HAP-1 (cell line): ENCODE measurements around the gene SYT5.
"Not testable (repeated sequence)": the region's sequence is repeated elsewhere in the genome, so short reads cannot be mapped to it uniquely, and the experiment has no call there.

Source experiments
- DNase-seq, 2 experiments: peaks; one replicate each; pipeline ENCODE4 v3.0.0-alpha.2; 2016 to 2020; ENCODE audit warnings: low spot score in 2 of 2
- H3K27me3 ChIP-seq: fragments of 250-450 bp; sonication (Bioruptor Pico); 2 replicates; pipeline ENCODE4 v1.5.1; 2020; ENCODE audit warnings: low read depth, mild to moderate bottlenecking, moderate library complexity
- H3K36me3 ChIP-seq: fragments of 250-450 bp; sonication (Bioruptor Pico); replicated peaks from 2 replicates; pipeline ENCODE4 v1.5.1; 2020; ENCODE audit warnings: mild to moderate bottlenecking
- H3K4me1 ChIP-seq: fragments of 250-450 bp; sonication (Bioruptor Pico); 2 replicates; pipeline ENCODE4 v1.5.1; 2020; ENCODE audit warnings: mild to moderate bottlenecking
- H3K4me3 ChIP-seq: fragments of 250-450 bp; sonication (Bioruptor Pico); 2 replicates; pipeline ENCODE4 v1.5.1; 2020; ENCODE audit warnings: mild to moderate bottlenecking, moderate library complexity
- H3K9me3 ChIP-seq: fragments of 250-450 bp; sonication (Bioruptor Pico); 2 replicates; pipeline ENCODE4 v1.5.1; 2020; ENCODE audit warnings: mild to moderate bottlenecking, moderate library complexity
- in situ Hi-C: fragments of 300-500 bp; cut with MboI; formaldehyde crosslinking; loops from 3 replicates; pipeline ENCODE4 v1.14.3; 2020; ENCODE audit warnings: low sequenced_read_pairs, inconsistent platforms, mixed read lengths

The SYT5 gene

DNA sequence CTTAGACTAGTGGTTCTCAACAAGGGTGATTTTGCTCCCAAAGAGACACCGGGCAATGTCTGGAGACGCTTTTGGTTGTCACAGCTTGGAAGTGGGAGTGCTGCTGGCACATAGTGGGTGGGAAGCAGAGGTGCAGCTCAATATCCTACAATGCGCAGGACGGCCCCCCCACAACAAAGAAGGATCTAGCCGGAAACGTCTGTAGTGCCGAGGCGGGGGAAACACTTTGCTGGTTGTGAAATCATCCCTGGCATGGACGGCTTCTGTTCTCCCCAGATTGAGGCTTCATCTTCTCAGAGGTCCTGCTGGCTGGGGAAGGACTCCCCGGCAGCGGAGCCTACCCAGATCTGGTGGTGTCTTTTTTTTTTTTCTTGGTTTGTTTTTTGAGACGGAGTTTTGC, 13.4 kb upstream of the SYT5 start:
- Histone ChIP-seq H3K4me1 (no peaks in the 10 kb centered on the region), H3K9me3 (no peaks in the 10 kb centered on the region), H3K36me3 (no peaks in the 10 kb centered on the region), H3K4me3 (no peak overlapping the region), H3K27me3 (no peaks in the 10 kb centered on the region)
- no peak for DNase-seq
- in situ Hi-C loops = no loop called here

DNA sequence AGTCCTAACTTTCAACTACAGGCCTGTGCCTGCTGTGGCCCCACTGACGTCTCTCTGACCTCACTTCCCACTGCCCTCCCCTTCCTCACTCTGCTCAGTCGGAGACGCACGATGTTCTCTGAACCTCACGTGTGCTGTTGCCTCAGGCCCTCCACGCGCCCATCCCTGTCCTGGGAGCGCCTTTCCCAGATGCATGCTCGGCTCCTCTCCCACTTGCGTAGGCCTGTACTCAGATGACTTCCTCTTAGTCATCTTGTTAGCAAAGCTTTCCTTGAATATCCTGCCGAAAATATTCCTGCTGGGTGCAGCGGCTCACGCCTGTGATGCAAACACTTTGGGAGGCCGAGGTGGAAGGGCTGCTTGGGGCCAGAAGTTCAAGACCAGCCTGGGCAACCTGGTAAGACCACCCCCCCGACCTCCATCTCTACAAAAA, 9.3 kb upstream of the SYT5 start:
- no peaks in the 10 kb centered on the region for H3K36me3 ChIP-seq
- in situ Hi-C loops = no loop called here
- H3K4me1 ChIP-seq = no peaks in the 10 kb centered on the region
- H3K9me3 ChIP-seq = no peaks in the 10 kb centered on the region
- H3K27me3 ChIP-seq = peaks cover 15% of the 10 kb centered on the region
- H3K4me3 ChIP-seq = no peak overlapping the region
- DNase-seq = no peak

DNA sequence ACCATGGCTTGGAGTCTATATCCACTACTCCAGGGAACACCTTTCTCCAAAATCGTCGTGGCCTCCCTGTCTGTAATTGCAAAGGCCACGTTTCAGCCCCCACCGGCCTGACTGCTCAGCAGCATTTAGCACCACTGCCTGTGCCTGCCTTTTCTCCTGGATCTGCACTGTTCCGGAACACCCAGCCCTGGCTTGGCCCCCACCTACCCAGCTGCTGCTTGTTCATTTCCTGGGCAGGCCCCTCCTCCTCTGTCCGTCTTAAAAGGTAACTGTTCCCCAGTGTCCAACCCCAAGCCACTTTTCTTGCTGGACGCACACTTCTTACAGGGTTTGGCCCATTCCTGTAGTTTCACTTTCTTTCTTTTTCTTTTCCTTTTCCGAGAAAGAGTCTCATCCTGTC, 8.5 kb upstream of the SYT5 start:
- in situ Hi-C loops = no loop called here
- Histone ChIP-seq H3K27me3 (peaks cover 23% of the 10 kb centered on the region), H3K36me3 (no peaks in the 10 kb centered on the region), H3K4me1 (no peaks in the 10 kb centered on the region), H3K4me3 (no peak overlapping the region), H3K9me3 (no peaks in the 10 kb centered on the region)
- DNase-seq = no peak

DNA sequence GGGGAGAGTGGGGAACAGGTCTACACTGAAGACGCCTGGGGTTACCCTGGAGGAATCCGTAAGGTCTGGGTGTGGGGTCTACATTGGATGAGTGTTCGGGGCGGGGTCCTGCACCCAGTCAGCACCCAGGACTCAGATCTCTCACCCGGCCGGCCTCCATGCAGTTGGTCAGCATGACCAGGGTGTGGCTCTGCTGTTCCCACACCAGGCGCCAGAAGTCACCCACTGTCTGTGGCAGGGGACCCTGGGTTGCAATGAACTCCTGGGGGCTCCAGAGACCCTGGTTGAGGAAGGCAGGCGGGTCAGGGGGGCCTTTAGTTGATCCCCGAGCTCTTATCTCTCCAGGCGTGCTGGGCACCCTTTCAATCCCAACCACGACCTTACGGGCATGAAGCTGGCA, 6.0 kb upstream of the SYT5 start:
- H3K4me1 ChIP-seq = no peaks in the 10 kb centered on the region
- H3K36me3 ChIP-seq = no peaks in the 10 kb centered on the region
- H3K4me3 ChIP-seq = no peak overlapping the region
- in situ Hi-C loops = no loop called here
- no peaks in the 10 kb centered on the region for H3K9me3 ChIP-seq
- no peak for DNase-seq
- peaks cover 44% of the 10 kb centered on the region for H3K27me3 ChIP-seq

DNA sequence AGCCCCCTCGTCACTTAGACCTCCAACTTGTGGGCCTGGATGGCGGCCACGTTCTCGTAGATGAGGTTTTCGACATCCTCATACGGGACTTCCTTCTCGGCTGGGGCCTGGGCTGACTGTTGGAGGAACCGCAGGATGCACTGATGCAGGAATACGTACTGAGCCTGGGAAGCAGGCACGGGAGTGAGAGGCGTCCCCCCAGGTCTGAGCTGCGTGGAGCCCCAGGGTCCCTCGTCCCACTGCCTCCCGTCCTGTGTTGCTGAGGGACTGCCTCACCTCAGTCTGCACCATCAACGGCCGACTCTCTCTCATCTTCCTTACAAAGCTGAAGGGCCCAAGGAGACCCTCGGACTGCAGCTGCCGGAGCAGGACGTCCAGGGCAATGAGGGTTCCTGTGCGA, 1.7 kb upstream of the SYT5 start:
- peaks cover 66% of the 10 kb centered on the region for H3K27me3 ChIP-seq
- in situ Hi-C loops = no loop called here

DNA sequence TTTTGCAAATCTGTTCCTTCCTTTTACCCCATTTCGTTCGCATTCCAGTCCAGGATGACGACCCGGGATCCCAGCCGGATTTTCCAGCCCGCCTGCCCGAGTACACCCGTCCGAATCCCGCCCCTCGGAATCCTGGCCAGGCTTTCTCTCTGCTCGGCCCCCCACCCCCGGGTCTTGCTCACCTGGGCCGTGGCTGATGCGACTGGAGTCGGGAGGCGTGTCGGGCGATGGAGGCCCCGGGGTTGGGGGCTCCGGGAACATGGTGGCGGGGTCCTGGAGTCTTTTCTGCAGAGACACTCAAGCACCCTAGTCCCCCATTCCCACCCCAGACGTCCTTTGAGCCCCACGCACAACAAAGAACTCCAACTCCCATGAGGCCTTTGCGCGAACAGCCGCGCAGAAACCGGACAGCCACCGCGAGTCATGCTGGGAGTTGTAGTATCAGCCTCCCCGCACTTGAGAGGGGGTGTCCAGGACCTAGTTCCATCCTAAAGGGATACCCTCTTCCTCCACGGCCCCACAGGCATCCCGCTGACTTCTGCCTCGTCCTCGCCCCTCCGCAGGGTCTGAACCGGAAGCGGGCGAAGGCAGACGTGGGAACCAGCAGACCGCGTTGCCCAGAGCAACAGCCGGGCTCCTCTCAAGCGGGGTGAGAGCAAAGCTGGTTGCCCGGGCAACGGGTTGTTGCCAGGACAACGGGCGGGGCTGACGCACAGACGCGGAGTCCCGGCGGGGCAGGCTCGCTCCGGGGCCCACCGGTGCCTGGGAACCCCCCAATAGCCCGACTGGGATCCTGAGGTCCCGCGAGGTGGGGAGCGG, 1.1 kb downstream of the SYT5 start:
- in situ Hi-C loops = no loop called here
- H3K4me1 ChIP-seq = peaks cover 9% of the 10 kb centered on the region
- peaks cover 49% of the 10 kb centered on the region for H3K27me3 ChIP-seq
- H3K9me3 ChIP-seq = no peaks in the 10 kb centered on the region
- H3K4me3 ChIP-seq = peak overlapping the region; percentile 11
- DNase-seq = peak; percentile 52 to 87
- H3K36me3 ChIP-seq = no peaks in the 10 kb centered on the region

More for the DNA sequence above, 1.7 kb upstream of the SYT5 start:
- Histone ChIP-seq H3K4me3 (no peak overlapping the region), H3K4me1 (peaks cover 9% of the 10 kb centered on the region), H3K36me3 (no peaks in the 10 kb centered on the region), H3K9me3 (no peaks in the 10 kb centered on the region)
- no peak for DNase-seq

DNA sequence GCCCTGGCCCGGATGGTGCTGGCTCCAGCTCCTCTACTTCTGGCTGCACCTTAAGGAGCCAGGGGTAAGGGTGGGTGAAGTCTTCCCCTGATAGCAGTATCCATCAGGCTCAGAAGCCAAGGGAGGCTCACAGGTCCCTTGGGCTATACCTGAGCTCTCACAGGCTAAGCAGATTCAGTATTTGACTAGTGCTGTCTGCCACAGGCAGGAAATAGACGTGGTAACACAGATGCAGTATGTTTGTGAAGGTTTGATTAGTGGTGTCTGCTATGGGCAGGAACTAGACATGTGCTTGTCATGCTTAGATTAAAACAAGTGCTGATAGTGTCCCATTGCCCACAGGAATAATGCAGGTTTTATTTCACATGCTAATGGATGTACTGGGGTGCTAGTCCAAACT, 4.0 kb downstream of the SYT5 start:
- Histone ChIP-seq H3K36me3 (no peaks in the 10 kb centered on the region), H3K9me3 (no peaks in the 10 kb centered on the region), H3K4me1 (peaks cover 14% of the 10 kb centered on the region), H3K4me3 (no peak overlapping the region), H3K27me3 (peaks cover 29% of the 10 kb centered on the region)
- in situ Hi-C loops = no loop called here
- DNase-seq = no peak

DNA sequence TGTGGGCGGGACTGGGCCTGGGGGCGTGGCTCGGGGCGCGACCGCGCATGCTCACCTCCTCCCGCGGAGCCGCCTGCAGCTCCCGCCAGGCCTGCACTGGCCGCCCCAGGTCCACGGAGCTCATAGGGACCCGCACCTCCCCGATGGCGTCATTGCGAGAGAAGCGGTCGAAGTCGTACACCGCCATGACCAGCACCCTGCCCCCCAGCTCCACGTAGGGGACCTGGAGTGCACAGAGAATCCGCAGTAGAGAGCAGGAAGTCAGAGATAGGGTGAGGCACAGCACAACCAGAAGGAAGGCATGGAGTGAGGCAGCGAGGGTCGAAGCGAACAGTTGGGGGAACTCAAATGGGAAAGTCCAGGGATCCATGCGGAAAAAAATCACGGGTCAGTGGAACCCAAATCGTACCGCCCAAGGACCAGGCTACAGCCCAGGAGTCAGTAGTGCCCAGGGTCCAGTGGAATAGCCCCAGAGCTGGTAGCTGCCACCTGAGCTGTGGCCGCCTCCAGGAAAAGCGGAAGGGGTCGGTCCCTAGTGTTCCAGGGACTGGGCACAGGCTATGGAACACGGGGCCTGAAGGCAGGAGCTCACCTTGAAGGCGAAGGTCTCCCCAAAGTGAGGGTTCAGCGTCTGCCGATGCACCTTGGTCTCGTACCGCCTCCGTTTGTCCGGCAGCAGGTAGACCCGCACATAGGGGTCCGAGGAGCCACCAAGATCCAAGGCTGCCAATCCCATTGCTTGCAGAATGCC, 4.8 kb downstream of the SYT5 start:
- Histone ChIP-seq H3K9me3 (no peaks in the 10 kb centered on the region), H3K4me1 (peaks cover 14% of the 10 kb centered on the region), H3K4me3 (no peak overlapping the region), H3K36me3 (no peaks in the 10 kb centered on the region), H3K27me3 (peaks cover 23% of the 10 kb centered on the region)
- in situ Hi-C loops = no loop called here
- DNase-seq = no peak

DNA sequence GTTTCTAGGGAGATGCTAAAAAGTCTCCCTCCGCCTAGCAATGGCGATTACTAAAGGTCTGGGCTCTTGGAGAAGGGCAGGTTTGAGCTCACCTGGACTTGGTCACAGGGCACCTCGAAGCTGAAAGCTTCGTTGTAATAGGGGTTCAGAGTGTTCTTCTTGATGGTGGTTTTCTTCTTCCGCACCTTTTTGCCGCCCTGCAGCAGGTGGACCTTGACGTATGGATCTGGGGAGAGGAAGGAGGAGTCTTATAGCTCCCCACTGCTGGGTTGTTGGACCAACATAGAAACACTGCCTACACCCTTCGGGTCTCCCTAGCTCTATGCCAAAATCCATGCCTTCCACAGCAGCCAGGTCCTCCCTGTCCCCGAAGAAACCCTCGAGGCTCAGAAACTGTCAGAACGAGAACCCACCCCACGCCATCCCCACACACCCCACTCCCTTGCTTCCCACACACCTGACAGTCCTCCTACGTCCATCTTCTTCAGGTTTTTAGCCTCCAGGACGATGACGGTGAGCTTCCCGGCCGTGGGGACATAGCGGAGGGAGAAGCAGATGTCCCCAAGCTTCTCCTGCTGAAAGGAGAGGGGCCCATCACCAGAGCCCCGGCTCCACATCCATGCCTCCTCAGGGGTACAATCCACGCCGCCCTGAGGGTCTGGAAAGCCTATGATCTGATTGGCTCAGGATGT, 5.5 kb downstream of the SYT5 start:
- peaks cover 10% of the 10 kb centered on the region for H3K4me1 ChIP-seq
- in situ Hi-C loops = no loop called here
- no peak overlapping the region for H3K4me3 ChIP-seq

DNA sequence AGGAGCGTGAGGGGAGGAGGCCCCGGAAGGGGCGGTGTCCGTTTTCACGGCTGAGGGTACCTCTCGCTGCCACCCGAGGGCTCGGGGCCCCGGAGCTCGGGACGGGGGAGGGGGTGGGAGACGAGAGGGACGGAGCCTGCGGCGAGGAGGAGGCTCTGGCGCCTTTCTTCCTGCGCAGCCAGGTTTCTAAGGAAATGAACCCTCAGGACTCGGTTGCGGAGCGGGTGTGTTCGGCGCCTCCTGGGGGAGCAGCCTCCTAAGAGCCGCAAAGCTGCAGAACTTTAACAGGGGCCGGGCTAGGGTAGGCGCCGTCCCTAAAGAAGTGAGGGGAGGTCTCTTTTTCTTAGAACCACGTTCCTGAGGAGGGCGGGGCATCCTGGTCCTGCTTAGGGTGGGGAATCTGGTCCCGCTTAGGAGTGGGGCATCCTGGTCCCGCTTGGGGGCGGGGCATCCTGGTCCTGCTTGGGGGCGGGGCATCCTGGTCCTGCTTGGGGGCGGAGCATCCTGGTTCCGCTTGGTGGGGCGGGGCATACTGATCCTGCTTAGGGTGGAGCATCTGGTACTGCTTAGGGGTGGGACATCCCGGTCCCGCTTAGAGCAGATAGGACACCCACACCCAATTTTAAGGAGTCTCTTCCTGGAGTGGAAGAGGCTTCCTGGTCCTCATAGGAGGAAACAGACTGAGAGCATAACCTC, 6.2 kb downstream of the SYT5 start:
- Histone ChIP-seq H3K36me3 (no peaks in the 10 kb centered on the region), H3K27me3 (peaks cover 11% of the 10 kb centered on the region), H3K4me3 (peak overlapping the region; percentile 35)

More for the DNA sequence above, 5.5 kb downstream of the SYT5 start:
- no peaks in the 10 kb centered on the region for H3K36me3 ChIP-seq
- no peak for DNase-seq
- H3K9me3 ChIP-seq = no peaks in the 10 kb centered on the region
- H3K27me3 ChIP-seq = peaks cover 16% of the 10 kb centered on the region

DNA sequence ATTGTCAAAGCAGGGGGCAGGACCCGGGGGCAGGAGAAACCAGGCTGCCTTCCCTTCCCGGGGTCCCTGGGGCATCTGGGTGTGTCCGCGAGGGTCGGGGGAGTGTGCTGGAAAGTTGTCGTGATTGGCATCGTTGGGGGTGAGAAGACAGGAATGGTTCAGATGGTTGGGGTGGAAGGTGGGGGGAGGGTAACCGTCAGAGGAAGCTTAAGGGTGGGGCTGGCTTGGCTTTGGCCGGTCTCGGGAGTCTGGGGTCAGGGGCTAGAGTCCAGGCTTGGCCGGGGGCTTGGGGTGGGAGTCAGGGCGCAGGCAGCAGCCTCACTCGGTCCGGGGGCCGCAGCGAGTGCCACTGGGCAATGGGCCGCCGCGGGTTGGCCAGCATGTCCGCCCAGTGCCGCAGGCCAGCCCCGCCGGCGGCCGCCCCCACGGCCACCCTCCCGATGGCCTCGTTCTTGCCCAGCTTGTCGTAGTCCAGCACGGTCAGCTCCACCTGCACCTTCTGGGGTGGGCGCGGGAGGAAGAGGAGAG, 6.8 kb downstream of the SYT5 start:
- H3K4me3 ChIP-seq = peak overlapping the region; percentile 35
- no peaks in the 10 kb centered on the region for H3K9me3 ChIP-seq
- in situ Hi-C loops = no loop called here
- peaks cover 5% of the 10 kb centered on the region; the same call in 1 of the 2 replicates for H3K4me1 ChIP-seq
- no peaks in the 10 kb centered on the region for H3K36me3 ChIP-seq
- peaks cover 9% of the 10 kb centered on the region for H3K27me3 ChIP-seq
- DNase-seq = no peak

More for the DNA sequence above, 6.2 kb downstream of the SYT5 start:
- peaks cover 5% of the 10 kb centered on the region; the same call in 1 of the 2 replicates for H3K4me1 ChIP-seq
- peak; percentile 58 to 93 for DNase-seq
- H3K9me3 ChIP-seq = no peaks in the 10 kb centered on the region
- in situ Hi-C loops = no loop called here

DNA sequence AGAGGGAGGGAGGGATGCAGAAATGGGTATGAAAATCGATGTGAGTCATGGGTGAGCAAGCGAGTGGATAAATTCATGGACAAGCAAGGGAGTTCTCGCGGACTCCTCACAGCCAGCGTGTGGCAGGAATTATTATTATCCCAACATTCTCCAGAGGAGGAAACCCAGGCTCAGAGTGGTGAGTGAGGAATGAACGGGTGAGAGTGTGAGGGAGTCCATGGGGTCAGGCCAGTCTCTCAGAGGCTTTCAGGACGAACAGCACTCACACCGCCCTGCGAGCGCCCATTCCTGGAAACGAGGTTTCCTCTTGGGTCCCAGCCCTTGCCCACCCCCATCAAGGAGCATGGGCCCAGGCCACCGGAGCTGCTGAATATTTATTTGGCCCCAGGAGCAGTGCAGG, 7.3 kb downstream of the SYT5 start:
- in situ Hi-C loops = no loop called here
- Histone ChIP-seq H3K36me3 (no peaks in the 10 kb centered on the region), H3K4me1 (peaks cover 5% of the 10 kb centered on the region; the same call in 1 of the 2 replicates), H3K4me3 (no peak overlapping the region), H3K9me3 (no peaks in the 10 kb centered on the region), H3K27me3 (peaks cover 7% of the 10 kb centered on the region; the same call in 1 of the 2 replicates)
- DNase-seq = no peak

DNA sequence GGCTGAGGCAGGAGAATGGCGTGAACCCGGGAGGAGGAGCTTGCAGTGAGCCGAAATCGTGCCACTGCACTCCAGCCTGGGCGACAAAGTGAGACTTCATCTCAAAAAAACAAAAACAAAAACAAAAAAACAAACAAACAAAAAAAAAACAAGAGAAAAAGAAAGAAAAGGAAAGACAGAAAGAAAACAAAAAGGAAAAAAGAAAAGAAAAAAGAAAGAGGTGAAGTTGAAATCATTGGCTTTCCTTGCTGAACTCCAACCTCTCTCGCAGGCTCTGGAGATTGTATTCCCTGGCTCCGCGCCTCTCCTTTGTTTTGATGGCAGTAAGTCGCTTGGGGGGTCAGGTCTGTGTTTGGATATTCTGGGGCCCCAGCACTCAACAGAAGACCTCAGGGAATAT, 7.8 kb downstream of the SYT5 start:
- H3K36me3 ChIP-seq, H3K4me1 ChIP-seq, H3K4me3 ChIP-seq, H3K9me3 ChIP-seq, in situ Hi-C loops, H3K27me3 ChIP-seq, DNase-seq: not testable (repeated sequence)
